ENCODE data around the gene VIPR2. TPM values are rescaled to one million over a fixed set of nuclear protein-coding genes. Genes with fewer than 3 reads are reported as not detected.

Gene VIPR2
- total RNA-seq, 2 donors from 2014 or later, result 10.9 to 18.2 TPM

DNA sequence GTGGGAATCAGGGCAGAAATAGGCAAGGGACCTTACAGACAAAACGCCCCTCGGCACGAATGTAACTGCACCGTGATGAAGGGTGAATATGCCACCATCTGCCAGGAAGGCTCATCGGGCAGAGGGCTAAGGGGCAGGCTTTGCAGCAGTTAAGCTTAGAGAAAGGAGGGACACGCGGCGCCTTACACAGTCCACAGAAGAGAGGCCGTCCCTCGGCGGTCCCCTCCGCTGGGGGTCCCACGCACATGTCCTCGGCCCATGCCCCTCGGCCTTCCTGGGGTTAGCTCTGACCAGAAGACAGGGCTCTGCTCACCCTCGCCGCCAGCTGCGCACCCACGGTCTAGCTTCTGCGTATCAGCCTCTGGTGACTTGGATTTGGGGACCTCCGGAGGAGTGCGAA is 147.2 kb downstream of the VIPR2 start:
- Histone ChIP-seq H3K27me3 (peaks cover 0 to 7% of the 10 kb centered on the region in 2 donors), H3K4me1 (peaks cover 8% of the 10 kb centered on the region), H3K9me3 (peaks cover 0 to 7% (median 0%) of the 10 kb centered on the region in 3 donors), H3K4me3 (no peak overlapping the region), H3K36me3 (replicated peaks in 1 of 2; ENCODE audit: insufficient read depth in 1 of 2, low read depth in 2 of 2) (no peaks in the 10 kb centered on the region), H3K27ac (no peak overlapping the region)
- DNase-seq (no peak), ATAC-seq (no peak)
- intact Hi-C loops (cut with DNase I), result no loop called here
- 42 to 74% methylated on average over 10 to 21 of the region's 22 CpGs for WGBS, 2 donors
- TF ChIP-seq POLR2A (IDR thresholded peaks at IDR 0.05), result no peak
- TF ChIP-seq, protein P1, sequence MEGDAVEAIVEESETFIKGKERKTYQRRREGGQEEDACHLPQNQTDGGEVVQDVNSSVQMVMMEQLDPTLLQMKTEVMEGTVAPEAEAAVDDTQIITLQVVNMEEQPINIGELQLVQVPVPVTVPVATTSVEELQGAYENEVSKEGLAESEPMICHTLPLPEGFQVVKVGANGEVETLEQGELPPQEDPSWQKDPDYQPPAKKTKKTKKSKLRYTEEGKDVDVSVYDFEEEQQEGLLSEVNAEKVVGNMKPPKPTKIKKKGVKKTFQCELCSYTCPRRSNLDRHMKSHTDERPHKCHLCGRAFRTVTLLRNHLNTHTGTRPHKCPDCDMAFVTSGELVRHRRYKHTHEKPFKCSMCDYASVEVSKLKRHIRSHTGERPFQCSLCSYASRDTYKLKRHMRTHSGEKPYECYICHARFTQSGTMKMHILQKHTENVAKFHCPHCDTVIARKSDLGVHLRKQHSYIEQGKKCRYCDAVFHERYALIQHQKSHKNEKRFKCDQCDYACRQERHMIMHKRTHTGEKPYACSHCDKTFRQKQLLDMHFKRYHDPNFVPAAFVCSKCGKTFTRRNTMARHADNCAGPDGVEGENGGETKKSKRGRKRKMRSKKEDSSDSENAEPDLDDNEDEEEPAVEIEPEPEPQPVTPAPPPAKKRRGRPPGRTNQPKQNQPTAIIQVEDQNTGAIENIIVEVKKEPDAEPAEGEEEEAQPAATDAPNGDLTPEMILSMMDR (IDR thresholded peaks at IDR 0.05), result no peak

DNA sequence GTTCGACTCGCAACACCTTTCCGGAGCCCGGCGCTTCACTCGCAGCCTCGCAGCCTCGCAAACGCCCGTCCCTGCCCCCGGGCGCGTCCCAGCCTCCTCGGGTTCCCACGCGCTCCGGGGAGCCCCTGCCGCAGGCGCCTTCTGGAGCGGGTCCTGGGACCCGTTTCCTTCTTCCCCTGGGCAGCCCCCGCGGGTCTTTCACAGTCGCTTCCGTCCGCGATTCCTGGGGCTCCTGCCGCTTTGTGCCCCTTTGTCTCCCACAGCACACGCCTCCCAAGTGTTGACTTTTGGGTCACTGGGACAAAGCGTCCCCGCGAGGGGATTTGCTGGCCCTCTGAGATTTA is 147.6 kb downstream of the VIPR2 start:
- H3K4me3 ChIP-seq, result no peak overlapping the region
- no peak for TF ChIP-seq POLR2A (IDR thresholded peaks at IDR 0.05)
- TF ChIP-seq, protein P1 (IDR thresholded peaks at IDR 0.05), result no peak
- peaks cover 0 to 7% of the 10 kb centered on the region in 2 donors for H3K27me3 ChIP-seq
- no peak overlapping the region for H3K27ac ChIP-seq
- intact Hi-C loops (cut with DNase I), result no loop called here
- ATAC-seq (no peak), DNase-seq (no peak)
- H3K9me3 ChIP-seq, result peaks cover 0 to 7% (median 0%) of the 10 kb centered on the region in 3 donors
- WGBS, 2 donors, result 35 to 49% methylated on average over 28 to 32 of the region's 32 CpGs
- no peaks in the 10 kb centered on the region for H3K36me3 ChIP-seq (replicated peaks in 1 of 2; ENCODE audit: insufficient read depth in 1 of 2, low read depth in 2 of 2)
- peaks cover 8% of the 10 kb centered on the region for H3K4me1 ChIP-seq

DNA sequence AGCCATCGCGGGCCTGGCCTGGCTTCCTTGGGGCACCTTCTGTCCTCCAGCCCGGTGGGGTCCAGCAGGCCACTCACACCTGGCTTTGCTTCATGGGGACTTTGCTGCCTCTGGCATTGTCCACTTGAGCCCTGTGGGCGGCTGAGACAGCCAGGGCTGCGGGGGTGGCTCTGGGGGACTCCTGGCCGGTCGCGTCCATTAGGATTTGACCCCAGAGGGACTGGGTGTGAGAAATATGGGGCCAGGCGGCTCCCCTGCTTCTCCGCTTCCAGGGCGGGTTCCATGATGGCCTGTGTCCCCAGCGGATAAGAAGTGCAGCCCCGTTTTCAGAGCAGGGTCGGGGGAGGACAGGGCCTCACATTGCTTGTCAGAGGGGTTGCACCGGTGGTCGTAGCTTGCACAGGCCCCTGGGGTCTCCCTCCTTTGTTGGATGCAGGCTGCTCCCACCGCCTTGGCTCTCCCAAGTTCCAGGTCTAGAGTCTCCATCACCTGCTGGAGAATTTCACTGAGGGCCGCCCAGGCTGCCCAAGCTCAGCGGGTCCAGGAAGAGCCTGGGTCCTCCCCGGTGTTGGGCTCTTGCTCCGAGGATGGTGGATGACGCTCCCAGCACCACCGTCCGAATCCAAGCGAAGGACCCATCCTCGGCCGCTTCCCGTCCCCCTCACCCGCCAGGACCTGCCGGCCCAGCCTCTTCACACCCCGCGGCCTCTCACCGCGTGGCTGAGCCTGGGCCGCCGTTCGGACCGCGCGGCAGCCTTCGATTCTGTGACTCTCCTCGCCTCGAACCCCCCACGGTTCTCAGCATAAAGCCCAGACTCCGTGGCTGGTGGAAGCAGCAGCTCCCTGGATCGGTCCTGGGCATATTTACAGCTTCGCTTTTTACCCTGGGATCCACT is 148.2 kb downstream of the VIPR2 start:
- peaks cover 8% of the 10 kb centered on the region for H3K4me1 ChIP-seq
- H3K36me3 ChIP-seq (replicated peaks in 1 of 2; ENCODE audit: insufficient read depth in 1 of 2, low read depth in 2 of 2), result no peaks in the 10 kb centered on the region
- intact Hi-C loops (cut with DNase I), result no loop called here
- peaks cover 0 to 7% of the 10 kb centered on the region in 2 donors for H3K27me3 ChIP-seq
- TF ChIP-seq, protein P1 (IDR thresholded peaks at IDR 0.05), result no peak
- no peak for TF ChIP-seq POLR2A (IDR thresholded peaks at IDR 0.05)
- WGBS, 2 donors, result 53 to 70% methylated on average over 25 to 47 of the region's 47 CpGs
- DNase-seq (no peak), ATAC-seq (no peak)
- peaks cover 0 to 7% (median 0%) of the 10 kb centered on the region in 3 donors for H3K9me3 ChIP-seq
- no peak overlapping the region for H3K4me3 ChIP-seq
- H3K27ac ChIP-seq, result no peak overlapping the region

DNA sequence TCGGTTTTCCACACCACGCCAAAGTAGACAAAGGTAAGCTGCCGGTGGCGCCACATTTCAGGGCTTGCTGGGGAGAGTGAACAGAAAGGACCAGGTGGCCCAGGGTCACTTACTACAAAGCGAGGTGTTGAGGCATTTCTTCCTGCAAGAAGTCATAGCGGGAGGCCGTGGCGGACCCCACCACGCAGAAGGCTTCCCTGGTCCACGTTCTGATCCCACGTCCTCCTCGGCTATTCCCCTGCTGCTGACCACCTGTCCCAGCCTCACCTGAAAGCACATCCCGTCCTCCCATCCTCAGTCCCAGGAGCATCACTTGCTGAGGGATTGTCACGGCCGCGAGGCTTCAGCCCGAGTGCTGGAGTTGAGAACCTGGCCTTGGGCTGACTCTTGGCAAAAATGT is 149.2 kb downstream of the VIPR2 start:
- no peak for ATAC-seq
- intact Hi-C loops (cut with DNase I), result no loop called here
- 84 to 87% methylated on average over 14 to 17 of the region's 17 CpGs for WGBS, 2 donors

More for the DNA sequence above, 149.2 kb downstream of the VIPR2 start:
- no peak for TF ChIP-seq POLR2A (IDR thresholded peaks at IDR 0.05)
- TF ChIP-seq, protein P1 (IDR thresholded peaks at IDR 0.05), result no peak
- peaks cover 0 to 7% of the 10 kb centered on the region in 2 donors for H3K27me3 ChIP-seq
- H3K27ac ChIP-seq, result no peak overlapping the region
- H3K4me3 ChIP-seq, result no peak overlapping the region
- peaks cover 0 to 7% (median 0%) of the 10 kb centered on the region in 3 donors for H3K9me3 ChIP-seq
- H3K36me3 ChIP-seq (replicated peaks in 1 of 2; ENCODE audit: insufficient read depth in 1 of 2, low read depth in 2 of 2), result no peaks in the 10 kb centered on the region
- DNase-seq, result no peak
- H3K4me1 ChIP-seq, result peaks cover 8% of the 10 kb centered on the region
